Endothelial cell of hepatic sinusoid (primary cell): ENCODE data around the gene ODAD2.

Source experiments
- in situ Hi-C: cut with HindIII; loops from 2 replicates; pipeline ENCODE4 v1.10.0; 2017; ENCODE audit warnings: low sequenced_read_pairs

The ODAD2 gene

GRCh38 chr10:27844223-27844622 is 154.7 kb downstream of the ODAD2 start:
- in situ Hi-C loops, result no loop called here

GRCh38 chr10:27838901-27839300 is 160.0 kb downstream of the ODAD2 start:
- in situ Hi-C loops, result no loop called here

GRCh38 chr10:27838361-27838760 is 160.5 kb downstream of the ODAD2 start:
- in situ Hi-C loops, result no loop called here

- in situ Hi-C loops, result no loop called here
Observed at GRCh38 chr10:27834476-27834875, 164.4 kb downstream of the ODAD2 start.

GRCh38 chr10:27833792-27834191 is 165.1 kb downstream of the ODAD2 start:
- in situ Hi-C loops, result no loop called here

- in situ Hi-C loops, result no loop called here
Observed at GRCh38 chr10:27832826-27833225, 166.1 kb downstream of the ODAD2 start.

- in situ Hi-C loops, result no loop called here
Observed at GRCh38 chr10:27826369-27826768, 172.5 kb downstream of the ODAD2 start.

- in situ Hi-C loops, result no loop called here
Observed at GRCh38 chr10:27822301-27822700, 176.6 kb downstream of the ODAD2 start.

GRCh38 chr10:27820637-27821036 is 178.2 kb downstream of the ODAD2 start:
- in situ Hi-C loops, result no loop called here

- in situ Hi-C loops, result no loop called here
Observed at GRCh38 chr10:27819781-27820531, 178.9 kb downstream of the ODAD2 start.

GRCh38 chr10:27816320-27816719 is 182.6 kb downstream of the ODAD2 start:
- in situ Hi-C loops, result no loop called here

- in situ Hi-C loops, result no loop called here
Observed at GRCh38 chr10:27815846-27816245, 183.0 kb downstream of the ODAD2 start.

GRCh38 chr10:27815261-27815660 is 183.6 kb downstream of the ODAD2 start:
- in situ Hi-C loops, result no loop called here

- in situ Hi-C loops, result no loop called here
Observed at GRCh38 chr10:27805180-27805579, 193.7 kb downstream of the ODAD2 start.

- in situ Hi-C loops, result no loop called here
Observed at GRCh38 chr10:27804136-27804535, 194.7 kb downstream of the ODAD2 start.

GRCh38 chr10:27801171-27801785 is 197.6 kb downstream of the ODAD2 start:
- in situ Hi-C loops, result no loop called here

- in situ Hi-C loops, result no loop called here
Observed at GRCh38 chr10:27799046-27799445, 199.8 kb downstream of the ODAD2 start.

GRCh38 chr10:27794157-27794556 is 204.7 kb downstream of the ODAD2 start:
- in situ Hi-C loops, result loop anchor here (5.0 kb wide), 1 partner anchor 37 kb away; no protein-coding TSS in a partner anchor

GRCh38 chr10:27792216-27792615 is 206.7 kb downstream of the ODAD2 start:
- in situ Hi-C loops, result loop anchor here (5.0 kb wide), 1 partner anchor 35 kb away; no protein-coding TSS in a partner anchor

GRCh38 chr10:27784272-27784671 is 214.6 kb downstream of the ODAD2 start:
- in situ Hi-C loops, result no loop called here

GRCh38 chr10:27783660-27784059 is 215.2 kb downstream of the ODAD2 start:
- in situ Hi-C loops, result no loop called here

- in situ Hi-C loops, result no loop called here
Observed at GRCh38 chr10:27779462-27780015, 219.3 kb downstream of the ODAD2 start.
